PFSK-1 (cell line): ENCODE measurements around the gene ZNF507. TPM values are rescaled to one million over a fixed set of nuclear protein-coding genes. Genes with fewer than 3 reads are reported as not detected.

Source experiments
- FOXP2 ChIP-seq: optimal IDR thresholded peaks from 2 replicates; pipeline ENCODE3; 2011; ENCODE audit warnings: borderline replicate concordance, control low read depth, inconsistent platforms; ENCODE audit not compliant: insufficient read depth; ENCODE audit errors: extremely low read length, extremely low read depth
- POLR2AphosphoS5 ChIP-seq: IDR thresholded peaks from 2 replicates; pipeline ENCODE4 v1.6.1; 2012; ENCODE audit warnings: low read depth, mild to moderate bottlenecking, control low read depth, low read length, moderate library complexity
- SIN3A ChIP-seq: IDR thresholded peaks from 2 replicates; pipeline ENCODE4 v1.6.1; 2012; ENCODE audit warnings: mild to moderate bottlenecking, low read length, moderate library complexity, borderline replicate concordance; ENCODE audit not compliant: insufficient read depth
- TAF1 ChIP-seq: IDR thresholded peaks from 2 replicates; pipeline ENCODE4 v1.6.1; 2012; ENCODE audit warnings: low read length, control low read depth, borderline replicate concordance; ENCODE audit not compliant: insufficient read depth
- polyA plus RNA-seq: library from polyadenylated mRNA; unstranded; fragments of >200 nt; gene quantifications from one replicate; pipeline ENCODE4 v1.2.1, GENCODE V29; 2012; ENCODE audit warnings: low read depth, missing spikeins; ENCODE audit not compliant: insufficient read length
- TF ChIP-seq, protein P1 (sequence below), 2 experiments: IDR thresholded peaks; 2 replicates each; pipeline versions ENCODE4 v1.6.1 to v1.8.0; 2011 to 2012; ENCODE audit warnings: low read depth in 2 of 2, low read length in 2 of 2, control low read depth in 1 of 2, inconsistent platforms in 1 of 2, mild to moderate bottlenecking in 1 of 2, moderate library complexity in 1 of 2; ENCODE audit not compliant: insufficient read depth in 1 of 2

ZNF507 gene
- 7.6 TPM for polyA plus RNA-seq

DNA sequence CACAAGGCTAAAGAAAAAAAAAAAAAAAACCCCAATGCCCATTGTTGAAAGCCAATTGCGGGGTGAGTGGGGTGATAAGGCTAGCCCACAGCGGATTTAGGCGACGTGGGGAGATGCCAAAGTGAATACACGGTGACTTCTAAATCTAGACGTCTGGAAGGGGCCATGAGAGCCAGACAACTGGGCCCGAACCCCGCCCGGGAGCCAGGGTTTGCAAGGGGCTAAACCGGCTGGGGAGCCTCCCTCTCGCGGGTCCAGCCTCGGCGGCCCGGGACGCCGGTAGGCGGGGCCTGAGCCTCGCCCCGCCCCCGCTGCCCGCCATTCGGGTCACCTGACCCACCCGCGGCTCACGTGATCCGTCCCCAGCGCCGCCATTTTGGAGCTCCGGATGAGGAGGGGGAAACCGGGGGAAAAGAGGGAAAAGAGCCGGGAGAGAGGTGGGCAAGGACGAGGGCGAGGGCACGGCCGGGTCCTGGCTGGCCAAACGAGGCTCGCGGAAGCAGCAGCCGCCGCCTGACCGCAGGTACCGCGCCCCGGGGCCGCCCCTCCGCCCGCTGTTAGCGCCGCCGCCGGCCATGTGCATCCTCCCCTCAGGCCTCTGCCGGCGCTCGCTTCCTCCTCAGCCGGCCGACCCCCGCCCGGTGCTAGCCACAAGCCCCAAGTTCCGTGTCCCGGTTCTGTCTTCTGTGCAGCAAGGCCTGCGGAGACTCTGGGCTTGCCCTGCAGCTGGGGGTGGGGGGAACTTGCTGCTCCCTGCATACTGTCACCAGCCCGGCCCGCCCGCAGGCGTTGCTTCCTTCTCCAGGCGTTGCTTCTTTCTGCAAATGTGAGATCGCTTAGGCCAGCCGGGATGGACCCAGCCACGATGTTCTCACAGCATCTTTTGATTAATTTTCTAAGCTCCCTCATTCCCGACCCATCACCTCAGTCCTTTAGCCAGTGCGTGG, at the start of gene ZNF507:
ZNF507 (plus strand) TSS at position 350 of the 947 bp plus-strand sequence. CDS start 7,221 bp downstream, outside the sequence.
- TF ChIP-seq POLR2AphosphoS5, result peak; percentile 76
- TF ChIP-seq FOXP2, result no peak

DNA sequence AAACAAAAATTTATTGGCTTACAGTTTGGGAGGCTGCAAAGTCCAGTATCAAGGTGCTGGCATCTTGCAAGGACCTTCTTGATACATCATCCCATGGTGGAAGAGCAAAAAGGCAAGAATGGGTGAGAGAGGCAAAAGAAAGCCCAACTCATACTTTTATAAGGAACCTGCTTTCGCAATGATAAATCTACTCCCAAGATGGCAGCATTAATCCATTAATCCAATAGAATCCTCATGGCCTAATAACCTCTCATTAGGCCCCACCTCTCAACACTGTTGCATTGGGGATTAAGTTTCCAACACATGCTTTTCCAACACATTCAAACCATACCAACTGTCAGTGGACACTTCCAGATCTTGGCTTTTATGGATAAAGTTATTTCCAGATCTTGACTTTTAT, 48.7 kb upstream of the ZNF507 start:
- TF ChIP-seq TAF1 (no peak), SIN3A (no peak), POLR2AphosphoS5 (no peak), FOXP2 (no peak)
- TF ChIP-seq, protein P1, sequence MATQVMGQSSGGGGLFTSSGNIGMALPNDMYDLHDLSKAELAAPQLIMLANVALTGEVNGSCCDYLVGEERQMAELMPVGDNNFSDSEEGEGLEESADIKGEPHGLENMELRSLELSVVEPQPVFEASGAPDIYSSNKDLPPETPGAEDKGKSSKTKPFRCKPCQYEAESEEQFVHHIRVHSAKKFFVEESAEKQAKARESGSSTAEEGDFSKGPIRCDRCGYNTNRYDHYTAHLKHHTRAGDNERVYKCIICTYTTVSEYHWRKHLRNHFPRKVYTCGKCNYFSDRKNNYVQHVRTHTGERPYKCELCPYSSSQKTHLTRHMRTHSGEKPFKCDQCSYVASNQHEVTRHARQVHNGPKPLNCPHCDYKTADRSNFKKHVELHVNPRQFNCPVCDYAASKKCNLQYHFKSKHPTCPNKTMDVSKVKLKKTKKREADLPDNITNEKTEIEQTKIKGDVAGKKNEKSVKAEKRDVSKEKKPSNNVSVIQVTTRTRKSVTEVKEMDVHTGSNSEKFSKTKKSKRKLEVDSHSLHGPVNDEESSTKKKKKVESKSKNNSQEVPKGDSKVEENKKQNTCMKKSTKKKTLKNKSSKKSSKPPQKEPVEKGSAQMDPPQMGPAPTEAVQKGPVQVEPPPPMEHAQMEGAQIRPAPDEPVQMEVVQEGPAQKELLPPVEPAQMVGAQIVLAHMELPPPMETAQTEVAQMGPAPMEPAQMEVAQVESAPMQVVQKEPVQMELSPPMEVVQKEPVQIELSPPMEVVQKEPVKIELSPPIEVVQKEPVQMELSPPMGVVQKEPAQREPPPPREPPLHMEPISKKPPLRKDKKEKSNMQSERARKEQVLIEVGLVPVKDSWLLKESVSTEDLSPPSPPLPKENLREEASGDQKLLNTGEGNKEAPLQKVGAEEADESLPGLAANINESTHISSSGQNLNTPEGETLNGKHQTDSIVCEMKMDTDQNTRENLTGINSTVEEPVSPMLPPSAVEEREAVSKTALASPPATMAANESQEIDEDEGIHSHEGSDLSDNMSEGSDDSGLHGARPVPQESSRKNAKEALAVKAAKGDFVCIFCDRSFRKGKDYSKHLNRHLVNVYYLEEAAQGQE (IDR thresholded peaks at IDR 0.05; ENCODE audit: insufficient read depth in 1 of 2, low read depth in 2 of 2, low read length in 2 of 2), result no peak

DNA sequence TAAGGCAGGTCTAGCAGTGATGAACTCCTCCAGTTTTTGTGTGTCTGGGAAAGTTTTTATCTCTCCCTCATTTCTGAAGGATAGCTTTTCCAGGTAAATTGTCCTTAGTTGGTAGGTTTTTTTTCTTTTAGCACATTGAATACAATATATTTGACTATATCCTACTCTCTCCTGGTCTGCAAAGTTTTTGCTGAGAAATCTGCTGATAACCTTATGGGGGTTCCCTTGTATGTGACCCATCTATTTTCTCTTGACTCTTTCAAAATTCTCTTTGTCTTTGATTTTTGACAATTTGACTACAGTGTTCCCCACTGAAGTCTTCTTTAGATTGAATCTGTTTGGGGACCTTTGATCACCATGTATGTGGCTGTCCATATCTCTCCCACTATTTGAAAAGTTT, 42.6 kb upstream of the ZNF507 start:
- TF ChIP-seq FOXP2 (no peak), POLR2AphosphoS5 (no peak), TAF1 (no peak), SIN3A (no peak)
- TF ChIP-seq, protein P1 (IDR thresholded peaks at IDR 0.05; ENCODE audit: insufficient read depth in 1 of 2, low read depth in 2 of 2, low read length in 2 of 2), result no peak

DNA sequence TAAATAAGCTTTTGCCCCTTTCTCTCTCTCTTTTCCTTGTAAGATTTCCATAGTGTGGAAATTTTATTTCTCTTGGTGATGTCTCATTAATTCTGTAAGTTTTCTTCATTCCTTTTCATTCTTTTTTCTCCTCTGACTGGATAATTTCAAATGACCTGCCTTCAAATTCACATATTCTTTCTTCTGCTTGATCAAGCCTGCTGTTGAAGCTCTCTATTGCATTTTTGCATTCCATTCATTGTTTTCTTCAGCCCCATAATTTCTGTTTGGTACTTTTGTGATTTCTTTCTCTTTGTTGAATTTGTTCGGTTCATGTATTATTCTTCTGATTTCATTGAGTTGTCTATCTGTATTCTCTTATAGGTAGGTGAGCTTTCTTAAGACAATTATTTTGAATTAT, 42.2 kb upstream of the ZNF507 start:
- TF ChIP-seq TAF1 (no peak), POLR2AphosphoS5 (no peak), SIN3A (no peak), FOXP2 (no peak)
- TF ChIP-seq, protein P1 (IDR thresholded peaks at IDR 0.05; ENCODE audit: insufficient read depth in 1 of 2, low read depth in 2 of 2, low read length in 2 of 2), result no peak

DNA sequence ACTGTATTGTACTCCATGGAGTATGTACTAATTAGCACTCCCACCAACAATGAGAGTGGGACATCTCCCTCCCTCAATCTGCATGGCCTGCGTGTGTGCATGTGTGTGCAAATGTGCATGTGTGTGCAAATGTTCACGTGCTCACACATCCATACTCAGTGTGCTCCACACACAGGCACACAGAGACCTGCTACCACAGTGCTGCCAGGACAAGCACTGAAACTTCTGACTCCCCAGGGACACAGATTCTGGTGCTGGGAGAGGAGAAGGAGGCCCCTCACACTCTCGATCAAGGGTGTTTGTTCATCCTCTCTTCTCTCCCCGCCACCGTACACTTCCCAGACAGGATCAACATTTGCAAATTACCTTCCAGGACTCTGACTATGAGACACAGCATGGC, 37.8 kb upstream of the ZNF507 start:
- TF ChIP-seq POLR2AphosphoS5 (no peak), TAF1 (no peak), FOXP2 (no peak), SIN3A (no peak)
- TF ChIP-seq, protein P1 (IDR thresholded peaks at IDR 0.05; ENCODE audit: insufficient read depth in 1 of 2, low read depth in 2 of 2, low read length in 2 of 2), result no peak
